Measurements from ENCODE around the gene ELMOD3.

GRCh38 chr2:85400023-85400422 lies 45.5 kb downstream of the ELMOD3 start:
- TF ChIP-seq, protein P1, sequence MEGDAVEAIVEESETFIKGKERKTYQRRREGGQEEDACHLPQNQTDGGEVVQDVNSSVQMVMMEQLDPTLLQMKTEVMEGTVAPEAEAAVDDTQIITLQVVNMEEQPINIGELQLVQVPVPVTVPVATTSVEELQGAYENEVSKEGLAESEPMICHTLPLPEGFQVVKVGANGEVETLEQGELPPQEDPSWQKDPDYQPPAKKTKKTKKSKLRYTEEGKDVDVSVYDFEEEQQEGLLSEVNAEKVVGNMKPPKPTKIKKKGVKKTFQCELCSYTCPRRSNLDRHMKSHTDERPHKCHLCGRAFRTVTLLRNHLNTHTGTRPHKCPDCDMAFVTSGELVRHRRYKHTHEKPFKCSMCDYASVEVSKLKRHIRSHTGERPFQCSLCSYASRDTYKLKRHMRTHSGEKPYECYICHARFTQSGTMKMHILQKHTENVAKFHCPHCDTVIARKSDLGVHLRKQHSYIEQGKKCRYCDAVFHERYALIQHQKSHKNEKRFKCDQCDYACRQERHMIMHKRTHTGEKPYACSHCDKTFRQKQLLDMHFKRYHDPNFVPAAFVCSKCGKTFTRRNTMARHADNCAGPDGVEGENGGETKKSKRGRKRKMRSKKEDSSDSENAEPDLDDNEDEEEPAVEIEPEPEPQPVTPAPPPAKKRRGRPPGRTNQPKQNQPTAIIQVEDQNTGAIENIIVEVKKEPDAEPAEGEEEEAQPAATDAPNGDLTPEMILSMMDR (IDR thresholded peaks at IDR 0.05; ENCODE audit: low read depth, low read length): no peak
- TF ChIP-seq POLR2A (IDR thresholded peaks at IDR 0.05; ENCODE audit: extremely low read depth, insufficient read length) (no peak), MAX (IDR thresholded peaks at IDR 0.05; ENCODE audit: low read depth, low read length) (no peak), MYC (IDR thresholded peaks at IDR 0.05; ENCODE audit: low read depth, low read length) (no peak)

Measured in NB4 (cell line).